HT1080 (cell line): ENCODE measurements around the gene ZNF501. TPM values are rescaled to one million over a fixed set of nuclear protein-coding genes. Genes with fewer than 3 reads are reported as not detected.

Experiments used
- DNase-seq: peaks from one replicate; pipeline ENCODE4 v3.0.0-alpha.2; 2015; ENCODE audit warnings: low read depth
- polyA plus RNA-seq, 2 experiments: library from polyadenylated mRNA; depleted of rRNA; stranded (reverse); fragments of >200 nt; gene quantifications; 2 replicates each; pipeline ENCODE4 v1.2.3, GENCODE V29; 2015
- total RNA-seq: library from RNA; depleted of rRNA; stranded (reverse); fragments of >200 nt; shearing (Covaris generic); gene quantifications from 2 replicates; pipeline ENCODE4 v1.2.3, GENCODE V29; 2014; rRNA removed

The ZNF501 gene
- 0.07 TPM in 1 of 2 replicates, not detected in the other for total RNA-seq
- 0.77 and 1.2 TPM in 2 replicates for polyA plus RNA-seq (2015; cell fraction: cytosol; rRNA removed)
- polyA plus RNA-seq (2015; cell fraction: nucleus; rRNA removed), result 0.93 and 1.5 TPM in 2 replicates

- DNase-seq, result peak; percentile 18
These were observed at the start of gene ZNF501 for GRCh38 chr3:44729384-44729910. Gene ZNF501 (plus strand): TSS chr3:44729635. CDS start chr3:44734422, 4,787 bp downstream.

- DNase-seq, result no peak
These were observed 48.4 kb upstream of the ZNF501 start for GRCh38 chr3:44680921-44681455.

GRCh38 chr3:44682182-44682896 is 47.1 kb upstream of the ZNF501 start:
- no peak for DNase-seq

- DNase-seq, result peak; percentile 69
These were observed 44.2 kb upstream of the ZNF501 start for GRCh38 chr3:44685128-44685800.

GRCh38 chr3:44687898-44688297 is 41.5 kb upstream of the ZNF501 start:
- no peak for DNase-seq

GRCh38 chr3:44712455-44713075 is 16.9 kb upstream of the ZNF501 start, which contains the start of gene ZNF502:
Gene ZNF502 (plus strand): TSS chr3:44712660. CDS start chr3:44720262, 7,602 bp downstream.
- DNase-seq, result peak; percentile 61

- DNase-seq, result no peak
These were observed 8.0 kb upstream of the ZNF501 start for GRCh38 chr3:44721231-44722102.

GRCh38 chr3:44722103-44722401 is 7.4 kb upstream of the ZNF501 start:
- no peak for DNase-seq

GRCh38 chr3:44734646-44735168 is 5.3 kb downstream of the ZNF501 start:
- DNase-seq, result no peak

- DNase-seq, result no peak
These were observed 31.6 kb downstream of the ZNF501 start for GRCh38 chr3:44761101-44761423.

- peak; percentile 94 for DNase-seq
These were observed 32.2 kb downstream of the ZNF501 start, which contains the start of the genes KIAA1143 and KIF15 for GRCh38 chr3:44761424-44762169. Gene KIAA1143 (minus strand): TSS chr3:44761619. CDS start chr3:44761602, 17 bp downstream. Gene KIF15 (plus strand): TSS chr3:44761794. CDS start chr3:44761866, 72 bp downstream.

- no peak for DNase-seq
These were observed 32.8 kb downstream of the ZNF501 start for GRCh38 chr3:44762170-44762677.

- DNase-seq, result no peak
These were observed 33.3 kb downstream of the ZNF501 start for GRCh38 chr3:44762690-44763089.

GRCh38 chr3:44764248-44764647 is 34.8 kb downstream of the ZNF501 start:
- no peak for DNase-seq

- no peak for DNase-seq
These were observed 42.1 kb downstream of the ZNF501 start for GRCh38 chr3:44771424-44772098.

GRCh38 chr3:44772099-44772442 is 42.6 kb downstream of the ZNF501 start:
- no peak for DNase-seq

- no peak for DNase-seq
These were observed 53.5 kb downstream of the ZNF501 start for GRCh38 chr3:44782891-44783290.
